Ovary (tissue), 3 donors: Measurements from ENCODE around the gene FOXP3.

Source experiments
- EP300 ChIP-seq: sonication (generic); formaldehyde crosslinking; IDR thresholded peaks from one replicate; pipeline ENCODE4 v1.6.1; 2017; ENCODE audit warnings: antibody characterized with exemption
- POLR2A ChIP-seq: fragments of 450-650 bp; IDR thresholded peaks from one replicate; pipeline ENCODE4 v1.6.1; 2017; ENCODE audit warnings: antibody characterized with exemption, mild to moderate bottlenecking, moderate library complexity
- TF ChIP-seq, protein P1 (sequence below), 3 donors: fragments of 450-650 bp in 2 of 3; fragments of 200-600 bp in 1 of 3; IDR thresholded peaks; one replicate each; pipeline versions ENCODE4 v1.5.1 to v1.8.0; 2016 to 2022; ENCODE audit warnings: antibody characterized with exemption in 3 of 3, mild to moderate bottlenecking in 1 of 3
- donor health status: DM: no; HTN: no; CAD: no.

- TF ChIP-seq, protein P1, sequence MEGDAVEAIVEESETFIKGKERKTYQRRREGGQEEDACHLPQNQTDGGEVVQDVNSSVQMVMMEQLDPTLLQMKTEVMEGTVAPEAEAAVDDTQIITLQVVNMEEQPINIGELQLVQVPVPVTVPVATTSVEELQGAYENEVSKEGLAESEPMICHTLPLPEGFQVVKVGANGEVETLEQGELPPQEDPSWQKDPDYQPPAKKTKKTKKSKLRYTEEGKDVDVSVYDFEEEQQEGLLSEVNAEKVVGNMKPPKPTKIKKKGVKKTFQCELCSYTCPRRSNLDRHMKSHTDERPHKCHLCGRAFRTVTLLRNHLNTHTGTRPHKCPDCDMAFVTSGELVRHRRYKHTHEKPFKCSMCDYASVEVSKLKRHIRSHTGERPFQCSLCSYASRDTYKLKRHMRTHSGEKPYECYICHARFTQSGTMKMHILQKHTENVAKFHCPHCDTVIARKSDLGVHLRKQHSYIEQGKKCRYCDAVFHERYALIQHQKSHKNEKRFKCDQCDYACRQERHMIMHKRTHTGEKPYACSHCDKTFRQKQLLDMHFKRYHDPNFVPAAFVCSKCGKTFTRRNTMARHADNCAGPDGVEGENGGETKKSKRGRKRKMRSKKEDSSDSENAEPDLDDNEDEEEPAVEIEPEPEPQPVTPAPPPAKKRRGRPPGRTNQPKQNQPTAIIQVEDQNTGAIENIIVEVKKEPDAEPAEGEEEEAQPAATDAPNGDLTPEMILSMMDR (IDR thresholded peaks at IDR 0.05) = no peak
- TF ChIP-seq POLR2A (no peak), EP300 (no peak)
These were observed 13.2 kb downstream of the FOXP3 start for GRCh38 chrX:49251325-49251724.
